ENCODE results near the gene OR2F1.

Gene OR2F1, protein sequence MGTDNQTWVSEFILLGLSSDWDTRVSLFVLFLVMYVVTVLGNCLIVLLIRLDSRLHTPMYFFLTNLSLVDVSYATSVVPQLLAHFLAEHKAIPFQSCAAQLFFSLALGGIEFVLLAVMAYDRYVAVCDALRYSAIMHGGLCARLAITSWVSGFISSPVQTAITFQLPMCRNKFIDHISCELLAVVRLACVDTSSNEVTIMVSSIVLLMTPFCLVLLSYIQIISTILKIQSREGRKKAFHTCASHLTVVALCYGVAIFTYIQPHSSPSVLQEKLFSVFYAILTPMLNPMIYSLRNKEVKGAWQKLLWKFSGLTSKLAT

DNA sequence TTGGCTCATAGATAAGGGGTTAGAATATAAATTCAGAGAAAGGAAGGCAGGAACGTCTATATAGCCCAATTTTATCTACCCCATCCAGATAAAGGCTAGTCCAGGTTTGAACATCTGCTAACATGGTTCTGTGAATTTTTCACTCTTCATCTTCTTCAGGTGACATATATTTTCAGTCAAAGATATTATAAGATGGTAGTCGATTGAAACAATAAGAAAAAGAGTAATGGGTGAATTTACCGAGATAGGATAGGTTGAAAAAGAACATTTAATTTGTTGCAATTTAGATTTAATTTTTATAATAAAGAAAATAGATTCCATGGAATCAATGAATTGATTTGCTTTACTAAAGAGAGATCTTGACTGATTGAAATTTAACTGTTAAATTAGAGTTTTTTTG is at the start of gene OR2F1:
TSS of gene OR2F1 (plus strand) at position 301 of the 400 bp plus-strand sequence. CDS start 5,127 bp downstream, outside the sequence.
- no peak within 1 kb of the TSS for H3K4me3 ChIP-seq (ENCODE audit: low read depth, low read length)
- no peak for DNase-seq (ENCODE audit: low read depth)
- in situ Hi-C loops (cut with HindIII; ENCODE audit: low sequenced_read_pairs), result no loop called here
- no peak for TF ChIP-seq CTCF (IDR thresholded peaks at IDR 0.05; ENCODE audit: low read depth, low read length, missing control alignments)

DNA sequence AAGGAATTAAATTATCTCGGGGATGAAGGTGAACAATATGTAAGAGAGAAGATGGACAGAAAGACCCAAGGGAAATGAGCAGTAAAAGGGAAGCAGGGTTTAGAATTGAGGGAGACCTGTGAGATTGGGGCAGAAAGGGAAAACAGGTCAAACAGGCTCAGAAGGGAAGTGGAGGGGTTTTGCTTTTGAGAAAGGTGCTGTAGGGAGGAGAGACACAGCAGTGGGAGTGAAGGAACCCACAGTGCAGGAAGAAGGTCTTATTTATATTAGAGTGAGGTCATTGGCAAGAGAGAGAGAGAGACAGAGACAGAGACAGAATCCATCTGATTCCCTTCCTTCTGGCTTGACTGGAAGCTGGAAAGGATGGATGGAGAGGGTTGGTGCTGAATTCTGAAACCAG is 49.1 kb upstream of the OR2F1 start:
- no peak for DNase-seq (ENCODE audit: low read depth)
- in situ Hi-C loops (cut with HindIII; ENCODE audit: low sequenced_read_pairs), result no loop called here
- TF ChIP-seq CTCF (IDR thresholded peaks at IDR 0.05; ENCODE audit: low read depth, low read length, missing control alignments), result no peak
- H3K4me3 ChIP-seq (ENCODE audit: low read depth, low read length), result no peak overlapping the region

GRCh38 chr7:143906151-143906550 is 48.5 kb upstream of the OR2F1 start:
- TF ChIP-seq CTCF (IDR thresholded peaks at IDR 0.05; ENCODE audit: low read depth, low read length, missing control alignments), result no peak
- DNase-seq (ENCODE audit: low read depth), result no peak
- H3K4me3 ChIP-seq (ENCODE audit: low read depth, low read length), result no peak overlapping the region
- in situ Hi-C loops (cut with HindIII; ENCODE audit: low sequenced_read_pairs), result no loop called here

DNA sequence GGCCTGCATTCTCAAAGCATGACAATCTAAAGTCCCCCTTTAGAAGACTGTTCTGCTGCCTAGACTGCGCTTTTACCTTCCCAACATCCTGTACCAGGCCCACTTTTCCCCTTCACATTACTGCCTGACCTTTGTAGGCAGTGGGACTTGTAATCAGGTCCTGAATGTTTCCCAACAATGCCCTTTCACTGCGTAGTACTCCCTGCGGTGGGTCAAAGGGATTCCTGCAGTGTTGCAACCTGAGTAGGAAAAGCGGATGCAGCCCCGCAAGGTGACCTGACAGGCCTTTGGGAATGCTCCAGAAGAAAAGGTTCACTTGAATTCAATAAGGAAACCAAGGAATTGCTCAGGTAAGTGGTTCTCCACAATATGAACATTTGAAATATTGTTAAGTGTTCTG is 47.7 kb upstream of the OR2F1 start:
- DNase-seq (ENCODE audit: low read depth), result no peak
- in situ Hi-C loops (cut with HindIII; ENCODE audit: low sequenced_read_pairs), result no loop called here
- H3K4me3 ChIP-seq (ENCODE audit: low read depth, low read length), result no peak overlapping the region
- TF ChIP-seq CTCF (IDR thresholded peaks at IDR 0.05; ENCODE audit: low read depth, low read length, missing control alignments), result no peak

DNA sequence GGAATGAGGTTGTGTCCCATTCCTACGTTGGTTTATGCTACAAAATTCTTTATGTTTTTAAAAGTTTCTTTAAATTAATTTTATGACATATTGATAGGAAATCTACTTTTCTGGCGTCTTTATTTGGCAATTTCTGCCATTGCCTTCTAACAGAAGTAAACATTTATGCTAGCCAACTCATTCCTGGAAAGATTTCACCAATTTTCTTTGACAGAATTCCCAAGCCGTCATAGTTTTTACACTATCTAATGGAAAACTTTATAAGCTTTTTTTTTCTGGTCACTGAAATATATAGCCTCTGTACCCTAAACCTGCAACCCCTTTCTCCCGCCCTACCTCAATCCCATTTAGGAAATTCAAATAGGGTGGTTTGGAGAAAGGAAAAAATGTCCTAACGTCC is 46.5 kb upstream of the OR2F1 start:
- DNase-seq (ENCODE audit: low read depth), result no peak
- in situ Hi-C loops (cut with HindIII; ENCODE audit: low sequenced_read_pairs), result no loop called here
- TF ChIP-seq CTCF (IDR thresholded peaks at IDR 0.05; ENCODE audit: low read depth, low read length, missing control alignments), result no peak
- no peak overlapping the region for H3K4me3 ChIP-seq (ENCODE audit: low read depth, low read length)

- TF ChIP-seq CTCF (IDR thresholded peaks at IDR 0.05; ENCODE audit: low read depth, low read length, missing control alignments), result no peak
- in situ Hi-C loops (cut with HindIII; ENCODE audit: low sequenced_read_pairs), result no loop called here
- no peak overlapping the region for H3K4me3 ChIP-seq (ENCODE audit: low read depth, low read length)
- no peak for DNase-seq (ENCODE audit: low read depth)
Observed at GRCh38 chr7:143909863-143910262, 44.8 kb upstream of the OR2F1 start.
